Measurements from ENCODE around the gene NTF4. TPM values are rescaled to one million over a fixed set of nuclear protein-coding genes. Genes with fewer than 3 reads are reported as not detected.

Gene NTF4
- total RNA-seq, 1 experiment from 2014 or later: 3.9 TPM

DNA sequence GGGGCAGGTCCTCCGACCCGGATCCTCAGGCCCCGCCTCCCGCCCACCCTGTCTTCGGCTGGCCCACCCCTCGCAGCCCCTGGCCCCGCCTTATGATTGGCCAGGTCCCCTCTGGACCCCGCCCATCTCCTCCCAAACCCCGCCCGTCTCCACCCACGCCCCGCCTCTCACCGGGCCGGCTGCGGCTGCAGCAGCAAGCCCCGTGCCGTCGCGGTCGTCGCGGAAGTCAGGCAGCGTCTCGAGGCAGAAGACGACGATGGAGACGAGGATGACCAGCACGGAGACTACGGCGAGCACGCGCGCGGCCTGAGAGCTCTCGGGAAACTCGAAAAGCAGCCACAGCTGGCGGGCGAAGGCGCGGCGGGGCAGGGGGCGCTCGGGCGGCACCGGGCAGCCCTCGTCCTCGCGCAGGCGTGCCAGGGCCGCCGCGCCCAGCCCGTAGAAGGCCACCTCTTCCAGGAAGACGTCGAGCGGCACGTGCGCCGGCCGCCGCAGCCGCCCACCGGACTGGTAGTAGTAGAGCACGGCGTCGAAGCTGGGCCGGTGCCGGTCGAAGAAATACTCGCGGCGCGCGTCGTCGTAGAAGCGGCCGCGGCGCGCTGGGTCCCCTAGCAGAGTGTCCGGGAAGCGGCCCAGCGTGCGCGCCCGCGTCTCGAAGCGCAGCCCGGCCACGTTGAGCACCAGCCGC is 7.4 kb upstream of the NTF4 start (continued):
- TF ChIP-seq, protein P1, sequence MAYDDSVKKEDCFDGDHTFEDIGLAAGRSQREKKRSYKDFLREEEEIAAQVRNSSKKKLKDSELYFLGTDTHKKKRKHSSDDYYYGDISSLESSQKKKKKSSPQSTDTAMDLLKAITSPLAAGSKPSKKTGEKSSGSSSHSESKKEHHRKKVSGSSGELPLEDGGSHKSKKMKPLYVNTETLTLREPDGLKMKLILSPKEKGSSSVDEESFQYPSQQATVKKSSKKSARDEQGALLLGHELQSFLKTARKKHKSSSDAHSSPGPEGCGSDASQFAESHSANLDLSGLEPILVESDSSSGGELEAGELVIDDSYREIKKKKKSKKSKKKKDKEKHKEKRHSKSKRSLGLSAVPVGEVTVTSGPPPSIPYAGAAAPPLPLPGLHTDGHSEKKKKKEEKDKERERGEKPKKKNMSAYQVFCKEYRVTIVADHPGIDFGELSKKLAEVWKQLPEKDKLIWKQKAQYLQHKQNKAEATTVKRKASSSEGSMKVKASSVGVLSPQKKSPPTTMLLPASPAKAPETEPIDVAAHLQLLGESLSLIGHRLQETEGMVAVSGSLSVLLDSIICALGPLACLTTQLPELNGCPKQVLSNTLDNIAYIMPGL (CRISPR knock-in tag; IDR thresholded peaks at IDR 0.05): peak; percentile 69; the same call in 1 of the 2 replicates
- no peak for TF ChIP-seq RORB (CRISPR knock-in tag; IDR thresholded peaks at IDR 0.05)
- TF ChIP-seq, protein P2, sequence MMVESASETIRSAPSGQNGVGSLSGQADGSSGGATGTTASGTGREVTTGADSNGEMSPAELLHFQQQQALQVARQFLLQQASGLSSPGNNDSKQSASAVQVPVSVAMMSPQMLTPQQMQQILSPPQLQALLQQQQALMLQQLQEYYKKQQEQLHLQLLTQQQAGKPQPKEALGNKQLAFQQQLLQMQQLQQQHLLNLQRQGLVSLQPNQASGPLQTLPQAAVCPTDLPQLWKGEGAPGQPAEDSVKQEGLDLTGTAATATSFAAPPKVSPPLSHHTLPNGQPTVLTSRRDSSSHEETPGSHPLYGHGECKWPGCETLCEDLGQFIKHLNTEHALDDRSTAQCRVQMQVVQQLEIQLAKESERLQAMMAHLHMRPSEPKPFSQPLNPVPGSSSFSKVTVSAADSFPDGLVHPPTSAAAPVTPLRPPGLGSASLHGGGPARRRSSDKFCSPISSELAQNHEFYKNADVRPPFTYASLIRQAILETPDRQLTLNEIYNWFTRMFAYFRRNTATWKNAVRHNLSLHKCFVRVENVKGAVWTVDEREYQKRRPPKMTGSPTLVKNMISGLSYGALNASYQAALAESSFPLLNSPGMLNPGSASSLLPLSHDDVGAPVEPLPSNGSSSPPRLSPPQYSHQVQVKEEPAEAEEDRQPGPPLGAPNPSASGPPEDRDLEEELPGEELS (CRISPR knock-in tag; IDR thresholded peaks at IDR 0.05): peak; percentile 95
- peak; percentile 91 for TF ChIP-seq TCF7 (CRISPR knock-in tag; IDR thresholded peaks at IDR 0.05; ENCODE audit: low read depth)
- no peak for TF ChIP-seq FOXJ3 (CRISPR knock-in tag; IDR thresholded peaks at IDR 0.05; ENCODE audit: borderline replicate concordance)
- peak; percentile 79; the same call in 1 of the 2 replicates for TF ChIP-seq ZNF232 (CRISPR knock-in tag; IDR thresholded peaks at IDR 0.05)
- TF ChIP-seq JAZF1 (CRISPR knock-in tag; IDR thresholded peaks at IDR 0.05): no peak
- no peak for TF ChIP-seq NFATC4 (CRISPR knock-in tag; IDR thresholded peaks at IDR 0.05)
- TF ChIP-seq NR3C1 (CRISPR knock-in tag; conservative IDR thresholded peaks at IDR 0.05; ENCODE audit: low read depth): peak; percentile 85; the same call in 1 of the 2 replicates
- TF ChIP-seq, protein P3, sequence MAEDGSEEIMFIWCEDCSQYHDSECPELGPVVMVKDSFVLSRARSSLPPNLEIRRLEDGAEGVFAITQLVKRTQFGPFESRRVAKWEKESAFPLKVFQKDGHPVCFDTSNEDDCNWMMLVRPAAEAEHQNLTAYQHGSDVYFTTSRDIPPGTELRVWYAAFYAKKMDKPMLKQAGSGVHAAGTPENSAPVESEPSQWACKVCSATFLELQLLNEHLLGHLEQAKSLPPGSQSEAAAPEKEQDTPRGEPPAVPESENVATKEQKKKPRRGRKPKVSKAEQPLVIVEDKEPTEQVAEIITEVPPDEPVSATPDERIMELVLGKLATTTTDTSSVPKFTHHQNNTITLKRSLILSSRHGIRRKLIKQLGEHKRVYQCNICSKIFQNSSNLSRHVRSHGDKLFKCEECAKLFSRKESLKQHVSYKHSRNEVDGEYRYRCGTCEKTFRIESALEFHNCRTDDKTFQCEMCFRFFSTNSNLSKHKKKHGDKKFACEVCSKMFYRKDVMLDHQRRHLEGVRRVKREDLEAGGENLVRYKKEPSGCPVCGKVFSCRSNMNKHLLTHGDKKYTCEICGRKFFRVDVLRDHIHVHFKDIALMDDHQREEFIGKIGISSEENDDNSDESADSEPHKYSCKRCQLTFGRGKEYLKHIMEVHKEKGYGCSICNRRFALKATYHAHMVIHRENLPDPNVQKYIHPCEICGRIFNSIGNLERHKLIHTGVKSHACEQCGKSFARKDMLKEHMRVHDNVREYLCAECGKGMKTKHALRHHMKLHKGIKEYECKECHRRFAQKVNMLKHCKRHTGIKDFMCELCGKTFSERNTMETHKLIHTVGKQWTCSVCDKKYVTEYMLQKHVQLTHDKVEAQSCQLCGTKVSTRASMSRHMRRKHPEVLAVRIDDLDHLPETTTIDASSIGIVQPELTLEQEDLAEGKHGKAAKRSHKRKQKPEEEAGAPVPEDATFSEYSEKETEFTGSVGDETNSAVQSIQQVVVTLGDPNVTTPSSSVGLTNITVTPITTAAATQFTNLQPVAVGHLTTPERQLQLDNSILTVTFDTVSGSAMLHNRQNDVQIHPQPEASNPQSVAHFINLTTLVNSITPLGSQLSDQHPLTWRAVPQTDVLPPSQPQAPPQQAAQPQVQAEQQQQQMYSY (CRISPR knock-in tag; IDR thresholded peaks at IDR 0.05): peak; percentile 31; the same call in 1 of the 2 replicates
- 0 out of 2 replicates have a peak, but pooled peaks have one; percentile 9 for TF ChIP-seq ZNF317 (CRISPR knock-in tag; IDR thresholded peaks at IDR 0.05; ENCODE audit: borderline replicate concordance, low read depth)
- TF ChIP-seq PRRX2 (CRISPR knock-in tag; IDR thresholded peaks at IDR 0.05): no peak
- TF ChIP-seq ZBTB21 (CRISPR knock-in tag; IDR thresholded peaks at IDR 0.05; ENCODE audit: borderline replicate concordance): 0 out of 2 replicates have a peak, but pooled peaks have one; percentile 32
- no peak for TF ChIP-seq EMX1 (CRISPR knock-in tag; IDR thresholded peaks at IDR 0.05)
- peak; percentile 98 for TF ChIP-seq FOXP1 (CRISPR knock-in tag; IDR thresholded peaks at IDR 0.05; ENCODE audit: borderline replicate concordance)
- no peak for TF ChIP-seq OVOL2 (CRISPR knock-in tag; IDR thresholded peaks at IDR 0.05; ENCODE audit: borderline replicate concordance)
- TF ChIP-seq, protein P4, sequence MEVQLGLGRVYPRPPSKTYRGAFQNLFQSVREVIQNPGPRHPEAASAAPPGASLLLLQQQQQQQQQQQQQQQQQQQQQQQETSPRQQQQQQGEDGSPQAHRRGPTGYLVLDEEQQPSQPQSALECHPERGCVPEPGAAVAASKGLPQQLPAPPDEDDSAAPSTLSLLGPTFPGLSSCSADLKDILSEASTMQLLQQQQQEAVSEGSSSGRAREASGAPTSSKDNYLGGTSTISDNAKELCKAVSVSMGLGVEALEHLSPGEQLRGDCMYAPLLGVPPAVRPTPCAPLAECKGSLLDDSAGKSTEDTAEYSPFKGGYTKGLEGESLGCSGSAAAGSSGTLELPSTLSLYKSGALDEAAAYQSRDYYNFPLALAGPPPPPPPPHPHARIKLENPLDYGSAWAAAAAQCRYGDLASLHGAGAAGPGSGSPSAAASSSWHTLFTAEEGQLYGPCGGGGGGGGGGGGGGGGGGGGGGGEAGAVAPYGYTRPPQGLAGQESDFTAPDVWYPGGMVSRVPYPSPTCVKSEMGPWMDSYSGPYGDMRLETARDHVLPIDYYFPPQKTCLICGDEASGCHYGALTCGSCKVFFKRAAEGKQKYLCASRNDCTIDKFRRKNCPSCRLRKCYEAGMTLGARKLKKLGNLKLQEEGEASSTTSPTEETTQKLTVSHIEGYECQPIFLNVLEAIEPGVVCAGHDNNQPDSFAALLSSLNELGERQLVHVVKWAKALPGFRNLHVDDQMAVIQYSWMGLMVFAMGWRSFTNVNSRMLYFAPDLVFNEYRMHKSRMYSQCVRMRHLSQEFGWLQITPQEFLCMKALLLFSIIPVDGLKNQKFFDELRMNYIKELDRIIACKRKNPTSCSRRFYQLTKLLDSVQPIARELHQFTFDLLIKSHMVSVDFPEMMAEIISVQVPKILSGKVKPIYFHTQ (CRISPR knock-in tag; IDR thresholded peaks at IDR 0.05): no peak
- peak; percentile 66 for TF ChIP-seq ELF4 (CRISPR knock-in tag; IDR thresholded peaks at IDR 0.05; ENCODE audit: low read depth)
- peak; percentile 74 for TF ChIP-seq TEAD4 (CRISPR knock-in tag; IDR thresholded peaks at IDR 0.05)
- no peak for TF ChIP-seq GABPB1 (CRISPR knock-in tag; IDR thresholded peaks at IDR 0.05)
- TF ChIP-seq, protein P5, sequence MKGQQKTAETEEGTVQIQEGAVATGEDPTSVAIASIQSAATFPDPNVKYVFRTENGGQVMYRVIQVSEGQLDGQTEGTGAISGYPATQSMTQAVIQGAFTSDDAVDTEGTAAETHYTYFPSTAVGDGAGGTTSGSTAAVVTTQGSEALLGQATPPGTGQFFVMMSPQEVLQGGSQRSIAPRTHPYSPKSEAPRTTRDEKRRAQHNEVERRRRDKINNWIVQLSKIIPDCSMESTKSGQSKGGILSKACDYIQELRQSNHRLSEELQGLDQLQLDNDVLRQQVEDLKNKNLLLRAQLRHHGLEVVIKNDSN (CRISPR knock-in tag; IDR thresholded peaks at IDR 0.05): peak; percentile 65; the same call in 1 of the 2 replicates
- TF ChIP-seq ATF1 (CRISPR knock-in tag; IDR thresholded peaks at IDR 0.05): no peak; the same call in 1 of the 2 replicates
- TF ChIP-seq ZNF416 (CRISPR knock-in tag; IDR thresholded peaks at IDR 0.05): no peak
- TF ChIP-seq, protein P6, sequence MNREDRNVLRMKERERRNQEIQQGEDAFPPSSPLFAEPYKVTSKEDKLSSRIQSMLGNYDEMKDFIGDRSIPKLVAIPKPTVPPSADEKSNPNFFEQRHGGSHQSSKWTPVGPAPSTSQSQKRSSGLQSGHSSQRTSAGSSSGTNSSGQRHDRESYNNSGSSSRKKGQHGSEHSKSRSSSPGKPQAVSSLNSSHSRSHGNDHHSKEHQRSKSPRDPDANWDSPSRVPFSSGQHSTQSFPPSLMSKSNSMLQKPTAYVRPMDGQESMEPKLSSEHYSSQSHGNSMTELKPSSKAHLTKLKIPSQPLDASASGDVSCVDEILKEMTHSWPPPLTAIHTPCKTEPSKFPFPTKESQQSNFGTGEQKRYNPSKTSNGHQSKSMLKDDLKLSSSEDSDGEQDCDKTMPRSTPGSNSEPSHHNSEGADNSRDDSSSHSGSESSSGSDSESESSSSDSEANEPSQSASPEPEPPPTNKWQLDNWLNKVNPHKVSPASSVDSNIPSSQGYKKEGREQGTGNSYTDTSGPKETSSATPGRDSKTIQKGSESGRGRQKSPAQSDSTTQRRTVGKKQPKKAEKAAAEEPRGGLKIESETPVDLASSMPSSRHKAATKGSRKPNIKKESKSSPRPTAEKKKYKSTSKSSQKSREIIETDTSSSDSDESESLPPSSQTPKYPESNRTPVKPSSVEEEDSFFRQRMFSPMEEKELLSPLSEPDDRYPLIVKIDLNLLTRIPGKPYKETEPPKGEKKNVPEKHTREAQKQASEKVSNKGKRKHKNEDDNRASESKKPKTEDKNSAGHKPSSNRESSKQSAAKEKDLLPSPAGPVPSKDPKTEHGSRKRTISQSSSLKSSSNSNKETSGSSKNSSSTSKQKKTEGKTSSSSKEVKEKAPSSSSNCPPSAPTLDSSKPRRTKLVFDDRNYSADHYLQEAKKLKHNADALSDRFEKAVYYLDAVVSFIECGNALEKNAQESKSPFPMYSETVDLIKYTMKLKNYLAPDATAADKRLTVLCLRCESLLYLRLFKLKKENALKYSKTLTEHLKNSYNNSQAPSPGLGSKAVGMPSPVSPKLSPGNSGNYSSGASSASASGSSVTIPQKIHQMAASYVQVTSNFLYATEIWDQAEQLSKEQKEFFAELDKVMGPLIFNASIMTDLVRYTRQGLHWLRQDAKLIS (CRISPR knock-in tag; IDR thresholded peaks at IDR 0.05; ENCODE audit: borderline replicate concordance): no peak
